Endothelial cell (in vitro differentiated cells): Measurements from ENCODE around the gene GAD2. TPM values are rescaled to one million over a fixed set of nuclear protein-coding genes. Genes with fewer than 3 reads are reported as not detected.
A peak's percentile ranks its signal among the peaks of the same experiment; 100 is the strongest.

Source experiments
- DNase-seq: peaks from one replicate; pipeline ENCODE4 v3.0.0; 2021; ENCODE audit warnings: low spot score
- H3K27ac Mint-ChIP-seq: one replicate; pipeline ENCODE4 v1.8.0; 2021; ENCODE audit warnings: mixed read lengths, inconsistent platforms; ENCODE audit not compliant: unreplicated experiment
- H3K27me3 Mint-ChIP-seq: one replicate; pipeline ENCODE4 v1.8.0; 2021; ENCODE audit warnings: mild to moderate bottlenecking, moderate library complexity, mixed read lengths, inconsistent platforms; ENCODE audit not compliant: unreplicated experiment
- H3K36me3 Mint-ChIP-seq: one replicate; pipeline ENCODE4 v1.8.0; 2021; ENCODE audit warnings: mild to moderate bottlenecking, low read depth, mixed read lengths, inconsistent platforms; ENCODE audit not compliant: unreplicated experiment
- H3K4me1 Mint-ChIP-seq: one replicate; pipeline ENCODE4 v1.8.0; 2021; ENCODE audit warnings: mild to moderate bottlenecking, mixed read lengths, inconsistent platforms; ENCODE audit not compliant: unreplicated experiment
- H3K4me3 Mint-ChIP-seq: one replicate; pipeline ENCODE4 v1.8.0; 2021; ENCODE audit warnings: mild to moderate bottlenecking, mixed read lengths, inconsistent platforms; ENCODE audit not compliant: unreplicated experiment
- H3K9me3 Mint-ChIP-seq: one replicate; pipeline ENCODE4 v1.8.0; 2021; ENCODE audit warnings: mixed read lengths, inconsistent platforms; ENCODE audit not compliant: unreplicated experiment
- CTCF ChIP-seq: fragments of 200-600 bp; sonication (generic); IDR thresholded peaks from one replicate; pipeline ENCODE4 v1.5.0; 2021; ENCODE audit warnings: antibody characterized with exemption; ENCODE audit not compliant: unreplicated experiment
- total RNA-seq: library from RNA; stranded (reverse); fragmentation: NEBNext Ultra II Directional; extraction: Animal tissue kit (Norgen Biotek cat#: 25700); gene quantifications from one replicate; pipeline ENCODE4 v1.2.1, GENCODE V29; 2021; ENCODE audit not compliant: unreplicated experiment

Gene GAD2
- total RNA-seq, 1 donor from 2014 or later: 0.90 TPM

- TF ChIP-seq CTCF: no peak
- H3K36me3 Mint-ChIP-seq: no peaks in the 10 kb centered on the region
- H3K9me3 Mint-ChIP-seq: no peaks in the 10 kb centered on the region
- H3K4me3 Mint-ChIP-seq: no peak overlapping the region
- no peak for DNase-seq
- H3K4me1 Mint-ChIP-seq: no peaks in the 10 kb centered on the region
- no peak overlapping the region for H3K27ac Mint-ChIP-seq
- H3K27me3 Mint-ChIP-seq: peaks cover 1% of the 10 kb centered on the region
Observed at GRCh38 chr10:26331371-26331770, 114.8 kb downstream of the GAD2 start.

GRCh38 chr10:26334232-26334931, 117.8 kb downstream of the GAD2 start:
- Mint-ChIP-seq H3K4me3 (no peak overlapping the region), H3K4me1 (no peaks in the 10 kb centered on the region), H3K27ac (no peak overlapping the region), H3K36me3 (no peaks in the 10 kb centered on the region), H3K9me3 (no peaks in the 10 kb centered on the region), H3K27me3 (peaks cover 1% of the 10 kb centered on the region)
- no peak for DNase-seq
- no peak for TF ChIP-seq CTCF

GRCh38 chr10:26334932-26335573, 118.5 kb downstream of the GAD2 start:
- H3K4me3 Mint-ChIP-seq: no peak overlapping the region
- no peak overlapping the region for H3K27ac Mint-ChIP-seq
- TF ChIP-seq CTCF: peak; percentile 71

GRCh38 chr10:26335574-26336093, 119.1 kb downstream of the GAD2 start:
- Mint-ChIP-seq H3K4me1 (no peaks in the 10 kb centered on the region), H3K9me3 (no peaks in the 10 kb centered on the region), H3K4me3 (no peak overlapping the region), H3K27me3 (peaks cover 1% of the 10 kb centered on the region), H3K36me3 (no peaks in the 10 kb centered on the region), H3K27ac (no peak overlapping the region)
- DNase-seq: no peak
- TF ChIP-seq CTCF: no peak

More at GRCh38 chr10:26334932-26335573, 118.5 kb downstream of the GAD2 start:
- Mint-ChIP-seq H3K4me1 (no peaks in the 10 kb centered on the region), H3K27me3 (peaks cover 1% of the 10 kb centered on the region), H3K36me3 (no peaks in the 10 kb centered on the region), H3K9me3 (no peaks in the 10 kb centered on the region)
- DNase-seq: peak; percentile 55

GRCh38 chr10:26336979-26337378, 120.4 kb downstream of the GAD2 start:
- peaks cover 1% of the 10 kb centered on the region for H3K27me3 Mint-ChIP-seq
- DNase-seq: no peak
- no peak overlapping the region for H3K27ac Mint-ChIP-seq
- H3K4me1 Mint-ChIP-seq: no peaks in the 10 kb centered on the region
- H3K36me3 Mint-ChIP-seq: no peaks in the 10 kb centered on the region
- TF ChIP-seq CTCF: no peak
- H3K4me3 Mint-ChIP-seq: no peak overlapping the region
- H3K9me3 Mint-ChIP-seq: no peaks in the 10 kb centered on the region
